GM20000 (cell line): ENCODE results near the gene IZUMO2.

ENCODE experiments used
- DNase-seq: peaks from one replicate; pipeline ENCODE4 v3.0.0; 2012; ENCODE audit warnings: low spot score
- CTCF ChIP-seq: IDR thresholded peaks from 2 replicates; pipeline ENCODE4 v1.5.1; 2012; ENCODE audit warnings: mild to moderate bottlenecking, control low read depth; ENCODE audit errors: extremely low read depth, missing control alignments

IZUMO2 gene

GRCh38 chr19:50196322-50196932 is 33.3 kb upstream of the IZUMO2 start:
- no peak for TF ChIP-seq CTCF
- DNase-seq: no peak

GRCh38 chr19:50195224-50195623 is 32.1 kb upstream of the IZUMO2 start:
- DNase-seq: no peak
- no peak for TF ChIP-seq CTCF

- TF ChIP-seq CTCF: no peak
- no peak for DNase-seq
Measured at GRCh38 chr19:50192463-50193211, 29.6 kb upstream of the IZUMO2 start.

- DNase-seq: no peak
- no peak for TF ChIP-seq CTCF
Measured at GRCh38 chr19:50191216-50191615, 28.1 kb upstream of the IZUMO2 start.

- no peak for TF ChIP-seq CTCF
- DNase-seq: no peak
Measured at GRCh38 chr19:50190439-50190891, 27.4 kb upstream of the IZUMO2 start.

- no peak for DNase-seq
Measured at GRCh38 chr19:50189331-50189730, 26.2 kb upstream of the IZUMO2 start.

More at GRCh38 chr19:50189331-50189730, 26.2 kb upstream of the IZUMO2 start:
- no peak for TF ChIP-seq CTCF
